ENCODE data around the gene APOE.

Gene APOE

GRCh38 chr19:44891016-44891882 lies 14.3 kb upstream of the APOE start, which contains the start of gene TOMM40:
TOMM40 (plus strand) TSS chr19:44891254; CDS start chr19:44891416, 162 bp downstream.
- ChIA-PET CTCF (interaction anchor here (0.6 to 1.6 kb wide), 4 partner anchors 12 to 202 kb away, joined by 3 to 10 read pairs (median 4); no protein-coding TSS in a partner anchor), POLR2A (interaction anchor here (0.8 kb wide), 1 partner anchor 298 kb away, joined by 4 read pairs; no protein-coding TSS in a partner anchor)
- TF ChIP-seq, protein P1, sequence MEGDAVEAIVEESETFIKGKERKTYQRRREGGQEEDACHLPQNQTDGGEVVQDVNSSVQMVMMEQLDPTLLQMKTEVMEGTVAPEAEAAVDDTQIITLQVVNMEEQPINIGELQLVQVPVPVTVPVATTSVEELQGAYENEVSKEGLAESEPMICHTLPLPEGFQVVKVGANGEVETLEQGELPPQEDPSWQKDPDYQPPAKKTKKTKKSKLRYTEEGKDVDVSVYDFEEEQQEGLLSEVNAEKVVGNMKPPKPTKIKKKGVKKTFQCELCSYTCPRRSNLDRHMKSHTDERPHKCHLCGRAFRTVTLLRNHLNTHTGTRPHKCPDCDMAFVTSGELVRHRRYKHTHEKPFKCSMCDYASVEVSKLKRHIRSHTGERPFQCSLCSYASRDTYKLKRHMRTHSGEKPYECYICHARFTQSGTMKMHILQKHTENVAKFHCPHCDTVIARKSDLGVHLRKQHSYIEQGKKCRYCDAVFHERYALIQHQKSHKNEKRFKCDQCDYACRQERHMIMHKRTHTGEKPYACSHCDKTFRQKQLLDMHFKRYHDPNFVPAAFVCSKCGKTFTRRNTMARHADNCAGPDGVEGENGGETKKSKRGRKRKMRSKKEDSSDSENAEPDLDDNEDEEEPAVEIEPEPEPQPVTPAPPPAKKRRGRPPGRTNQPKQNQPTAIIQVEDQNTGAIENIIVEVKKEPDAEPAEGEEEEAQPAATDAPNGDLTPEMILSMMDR (IDR thresholded peaks at IDR 0.05; ENCODE audit: control extremely low read depth, extremely low read depth, low read depth, missing control alignments): no peak
- no peak for DNase-seq (ENCODE audit: extremely low spot score)

GRCh38 chr19:44892932-44893331 lies 12.7 kb upstream of the APOE start:
- CTCF ChIA-PET: interaction anchor here (1.0 to 1.6 kb wide), 3 partner anchors 11 to 59 kb away, joined by 5 to 10 read pairs (median 5); partner anchors contain the start of gene APOE
- TF ChIP-seq, protein P1 (IDR thresholded peaks at IDR 0.05; ENCODE audit: control extremely low read depth, extremely low read depth, low read depth, missing control alignments): no peak
- POLR2A ChIA-PET: no interaction called here
- no peak for DNase-seq (ENCODE audit: extremely low spot score)

- no peak for DNase-seq (ENCODE audit: extremely low spot score)
- CTCF ChIA-PET: interaction anchor here (1.6 kb wide), 1 partner anchor 10 kb away, joined by 10 read pairs; no protein-coding TSS in a partner anchor
- POLR2A ChIA-PET: no interaction called here
- TF ChIP-seq, protein P1 (IDR thresholded peaks at IDR 0.05; ENCODE audit: control extremely low read depth, extremely low read depth, low read depth, missing control alignments): no peak
Observed at GRCh38 chr19:44893332-44894051, 12.1 kb upstream of the APOE start.

DNA sequence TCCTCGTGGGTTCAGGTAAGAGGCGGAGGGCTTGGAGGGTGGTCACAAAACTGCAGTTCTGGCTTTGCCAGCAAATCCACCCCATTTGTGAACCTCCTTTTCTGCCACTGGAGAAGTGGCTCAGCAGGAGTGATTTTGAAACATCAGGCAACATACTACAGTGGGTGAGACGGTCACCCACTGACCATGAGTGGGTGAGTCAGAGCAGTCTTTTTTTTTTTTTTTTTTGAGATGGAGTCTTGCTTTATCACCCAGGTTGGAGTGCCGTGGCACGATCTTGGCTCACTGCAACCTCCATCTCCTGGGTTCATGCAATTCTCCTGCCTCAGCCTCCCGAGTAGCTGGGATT lies 11.6 kb upstream of the APOE start:
- POLR2A ChIA-PET: no interaction called here
- CTCF ChIA-PET: no interaction called here
- TF ChIP-seq, protein P1 (IDR thresholded peaks at IDR 0.05; ENCODE audit: control extremely low read depth, extremely low read depth, low read depth, missing control alignments): no peak
- no peak for DNase-seq (ENCODE audit: extremely low spot score)

- TF ChIP-seq, protein P1 (IDR thresholded peaks at IDR 0.05; ENCODE audit: control extremely low read depth, extremely low read depth, low read depth, missing control alignments): no peak
- ChIA-PET CTCF (interaction anchor here (1.4 to 2.3 kb wide), 3 partner anchors 9 to 57 kb away, joined by 3 to 9 read pairs (median 5); no protein-coding TSS in a partner anchor), POLR2A (interaction anchor here (0.6 kb wide), 1 partner anchor 11 kb away, joined by 8 read pairs; the partner anchor contains the start of gene APOE)
- no peak for DNase-seq (ENCODE audit: extremely low spot score)
Observed at GRCh38 chr19:44894946-44895345, 10.7 kb upstream of the APOE start.

GRCh38 chr19:44897835-44898234 lies 7.8 kb upstream of the APOE start:
- DNase-seq (ENCODE audit: extremely low spot score): no peak
- CTCF ChIA-PET: no interaction called here
- TF ChIP-seq, protein P1 (IDR thresholded peaks at IDR 0.05; ENCODE audit: control extremely low read depth, extremely low read depth, low read depth, missing control alignments): no peak
- POLR2A ChIA-PET: no interaction called here

Measured in GM10248 (cell line).